CD4-positive, alpha-beta memory T cell (primary cell): Measurements from ENCODE around the gene ANGEL1. TPM values are rescaled to one million over a fixed set of nuclear protein-coding genes. Genes with fewer than 3 reads are reported as not detected.

ENCODE experiments used
- CTCF ChIA-PET: fragments of 350-600 bp; sonication (Branson Sonifier 250); formaldehyde crosslinking; loops from one replicate; lab custom pipeline; 2021; ENCODE audit warnings: inconsistent platforms; ENCODE audit not compliant: partially characterized antibody; lab: Charles Lee
- POLR2A ChIA-PET: fragments of 350-600 bp; sonication (Branson Sonifier 250); formaldehyde crosslinking; loops from one replicate; lab custom pipeline; 2021; ENCODE audit not compliant: partially characterized antibody; lab: Charles Lee
- DNase-seq, 5 donors: peaks; one replicate each; pipeline versions ENCODE4 v3.0.0 to v3.0.0-alpha.2; 2020 to 2022; ENCODE audit warnings: mixed read lengths in 1 of 5
- H3K27ac ChIP-seq: one replicate; pipeline ENCODE4 v1.7.0; 2013; ENCODE audit warnings: low read depth, low read length
- H3K27me3 ChIP-seq: 2 replicates; pipeline ENCODE4 v1.7.0; 2013; ENCODE audit warnings: mild to moderate bottlenecking, low read length, moderate library complexity; ENCODE audit not compliant: insufficient read depth
- H3K36me3 ChIP-seq: 2 replicates; pipeline ENCODE4 v1.7.0; 2013; ENCODE audit warnings: mild to moderate bottlenecking, low read length, moderate library complexity; ENCODE audit not compliant: insufficient read depth
- H3K4me1 ChIP-seq: 2 replicates; pipeline ENCODE4 v1.7.0; 2013; ENCODE audit warnings: mild to moderate bottlenecking, low read length, moderate library complexity; ENCODE audit not compliant: insufficient read depth
- H3K4me3 ChIP-seq, 2 donors: one replicate each; pipeline ENCODE4 v1.7.0; 2013; ENCODE audit warnings: low read length in 2 of 2, mild to moderate bottlenecking in 1 of 2
- H3K9me3 ChIP-seq, 2 donors: one replicate each; pipeline ENCODE4 v1.7.0; 2013; ENCODE audit warnings: low read length in 2 of 2, control low read depth in 1 of 2; ENCODE audit not compliant: control insufficient read depth in 1 of 2
- H3K27ac Mint-ChIP-seq, 7 donors: one replicate each; pipeline ENCODE4 v1.8.0; 2020 to 2021; ENCODE audit warnings: mixed read lengths in 7 of 7, mild to moderate bottlenecking in 6 of 7, inconsistent platforms in 3 of 7, moderate library complexity in 3 of 7
- H3K27me3 Mint-ChIP-seq, 2 donors: one replicate each; pipeline ENCODE4 v1.8.0; 2020 to 2021; ENCODE audit warnings: mixed read lengths in 2 of 2
- H3K36me3 Mint-ChIP-seq, 2 donors: one replicate each; pipeline ENCODE4 v1.8.0; 2020 to 2021; ENCODE audit warnings: mixed read lengths in 2 of 2, inconsistent platforms in 1 of 2, mild to moderate bottlenecking in 1 of 2
- H3K4me1 Mint-ChIP-seq, 4 donors: one replicate each; pipeline ENCODE4 v1.8.0; 2020 to 2021; ENCODE audit warnings: mixed read lengths in 4 of 4, mild to moderate bottlenecking in 1 of 4
- H3K4me3 Mint-ChIP-seq, 8 donors: one replicate each; pipeline ENCODE4 v1.8.0; 2020 to 2021; ENCODE audit warnings: mixed read lengths in 8 of 8, mild to moderate bottlenecking in 7 of 8, moderate library complexity in 6 of 8, inconsistent platforms in 3 of 8
- H3K9me3 Mint-ChIP-seq, 8 donors: one replicate each; pipeline ENCODE4 v1.8.0; 2020 to 2021; ENCODE audit warnings: mixed read lengths in 8 of 8, mild to moderate bottlenecking in 5 of 8, inconsistent platforms in 3 of 8, moderate library complexity in 1 of 8
- intact Hi-C: fragments of 100-400 bp; cut with micrococcal nuclease; formaldehyde crosslinking; loops from one replicate; pipeline ENCODE4 v1.15.1; 2023
- polyA plus RNA-seq, 2 donors: library from polyadenylated mRNA; unstranded; fragments of 300-500 nt; fragmentation: Illumina TruSeq; gene quantifications; one replicate each; pipeline ENCODE4 v1.2.3, GENCODE V29; 2021
- total RNA-seq, 2 experiments: library from RNA; stranded (reverse); gene quantifications; one replicate each; pipeline ENCODE4 v1.2.3, GENCODE V29; 2021

The ANGEL1 gene
- total and polyA plus RNA-seq, 4 experiments from 2014 or later = 17.9 to 32.0 (median 27.0) TPM

DNA sequence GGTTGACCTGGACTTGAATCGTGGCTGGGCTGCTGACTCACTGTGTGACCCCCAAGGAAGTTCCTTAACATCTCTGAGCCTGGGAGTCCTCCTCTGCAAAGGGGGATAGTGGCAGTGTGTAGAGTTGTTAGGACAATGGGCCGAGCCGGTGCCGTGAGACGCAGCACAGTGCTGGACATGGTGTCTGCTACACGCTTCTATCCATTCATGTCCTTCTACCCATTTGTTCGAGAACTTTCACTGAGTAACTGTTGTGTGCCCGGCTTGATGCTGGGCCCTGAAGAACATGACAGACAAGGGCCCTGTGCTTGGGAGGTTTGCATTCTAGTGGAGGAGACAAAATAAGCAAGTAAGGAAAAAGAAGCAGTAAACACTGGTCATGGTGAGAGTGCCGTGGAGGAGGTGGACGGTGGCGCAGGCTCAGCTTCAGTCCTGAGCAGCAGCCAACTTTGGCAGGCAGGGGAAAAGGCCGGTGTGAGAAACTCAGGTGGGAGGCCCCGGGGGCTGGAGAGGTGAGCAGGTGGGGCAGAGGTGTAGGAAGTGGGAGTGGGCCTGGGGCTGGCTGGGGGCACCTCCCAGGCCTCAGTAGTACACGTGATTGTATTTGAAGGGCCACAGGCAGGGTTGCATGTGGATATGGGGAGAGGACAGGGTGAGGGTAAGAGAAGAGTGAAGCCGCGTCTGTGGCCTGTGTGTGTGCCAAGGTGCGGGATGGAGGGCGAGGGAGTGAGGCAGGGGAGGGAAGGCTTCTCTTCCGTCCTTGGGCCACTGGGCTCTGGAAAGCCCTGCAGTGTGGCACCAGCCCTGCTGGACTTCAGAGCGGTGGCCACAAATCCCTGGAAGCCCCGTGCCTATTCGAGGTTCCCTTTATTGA lies 37.6 kb downstream of the ANGEL1 start:
- H3K4me1 ChIP-seq = no peaks in the 10 kb centered on the region
- ChIA-PET CTCF (interaction anchor here (1.7 kb wide), 1 partner anchor 65 kb away, joined by 5 read pairs; no protein-coding TSS in a partner anchor), POLR2A (no interaction called here)
- no peak for DNase-seq
- H3K9me3 Mint-ChIP-seq = no peaks in the 10 kb centered on the region
- no peaks in the 10 kb centered on the region for H3K27me3 ChIP-seq
- H3K9me3 ChIP-seq = no peaks in the 10 kb centered on the region
- peak overlapping the region in 4 of 7 donors; percentile 11 to 76 (median 44) for H3K27ac Mint-ChIP-seq
- H3K4me3 ChIP-seq = no peak overlapping the region
- intact Hi-C loops = no loop called here
- no peaks in the 10 kb centered on the region for H3K27me3 Mint-ChIP-seq
- no peak overlapping the region for H3K4me3 Mint-ChIP-seq
- H3K36me3 ChIP-seq = no peaks in the 10 kb centered on the region
- peaks cover 0 to 5% (median 1%) of the 10 kb centered on the region in 4 donors for H3K4me1 Mint-ChIP-seq
- H3K36me3 Mint-ChIP-seq = peaks cover 0 to under 1% of the 10 kb centered on the region in 2 donors
- H3K27ac ChIP-seq = no peak overlapping the region

DNA sequence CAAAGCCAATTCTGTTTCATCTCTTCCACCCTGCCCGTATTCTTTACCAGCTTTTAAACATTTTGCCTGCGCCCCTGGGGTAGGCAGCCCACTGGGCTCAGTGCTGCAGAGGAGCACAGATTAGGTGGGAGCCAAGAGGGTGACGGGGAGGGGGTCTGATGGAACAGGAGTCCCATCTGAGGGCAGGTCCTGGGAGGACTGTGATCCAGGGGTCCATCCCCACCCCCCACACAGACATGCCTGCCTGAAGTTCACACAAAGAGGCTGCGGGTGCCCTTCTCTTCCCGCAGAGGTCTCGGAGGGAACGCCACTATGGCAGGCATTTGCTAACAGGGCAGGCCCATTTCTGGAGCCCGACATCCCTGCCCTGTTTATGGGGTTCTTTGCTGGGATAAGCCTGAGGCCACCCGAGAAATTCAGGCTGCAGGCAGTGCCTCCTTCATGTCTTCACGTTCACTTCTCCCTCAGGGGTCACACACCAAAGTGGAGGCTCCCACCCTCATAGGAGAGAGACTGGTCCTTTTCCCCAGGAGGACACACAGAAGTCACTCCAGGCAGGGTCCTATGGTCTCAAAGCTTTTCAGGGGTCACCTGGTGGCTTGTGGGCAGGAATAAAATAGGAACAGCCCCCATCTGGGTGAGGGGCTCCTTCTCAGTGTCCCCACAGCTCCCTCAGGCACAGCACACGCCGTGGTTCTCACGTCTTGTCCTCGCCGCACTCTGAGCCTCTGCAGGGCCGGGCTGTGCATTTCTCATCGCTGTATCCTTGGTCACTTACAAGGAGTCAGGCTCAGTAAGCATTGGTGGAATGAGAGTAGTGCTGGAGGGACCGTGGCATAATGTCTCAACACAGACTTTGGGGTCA lies 38.5 kb downstream of the ANGEL1 start:
- Histone ChIP-seq H3K4me1 (peaks cover 7% of the 10 kb centered on the region), H3K27ac (no peak overlapping the region), H3K36me3 (no peaks in the 10 kb centered on the region), H3K9me3 (no peaks in the 10 kb centered on the region), H3K27me3 (no peaks in the 10 kb centered on the region), H3K4me3 (no peak overlapping the region)
- POLR2A ChIA-PET = no interaction called here
- no peak overlapping the region for H3K4me3 Mint-ChIP-seq
- H3K9me3 Mint-ChIP-seq = no peaks in the 10 kb centered on the region
- peaks cover 0 to 6% (median 2%) of the 10 kb centered on the region in 4 donors for H3K4me1 Mint-ChIP-seq
- H3K27ac Mint-ChIP-seq = peak overlapping the region in 2 of 7 donors; percentile 22 to 49
- intact Hi-C loops = no loop called here
- no peak for DNase-seq
- no peaks in the 10 kb centered on the region for H3K36me3 Mint-ChIP-seq
- no peaks in the 10 kb centered on the region for H3K27me3 Mint-ChIP-seq
- CTCF ChIA-PET = interaction anchor here (1.7 kb wide), 1 partner anchor 64 kb away, joined by 5 read pairs; no protein-coding TSS in a partner anchor

GRCh38 chr14:76773188-76773885 lies 39.3 kb downstream of the ANGEL1 start:
- no peaks in the 10 kb centered on the region for H3K36me3 ChIP-seq
- Mint-ChIP-seq H3K4me1 (peaks cover 4 to 15% (median 9%) of the 10 kb centered on the region in 4 donors), H3K36me3 (no peaks in the 10 kb centered on the region), H3K27me3 (no peaks in the 10 kb centered on the region), H3K9me3 (no peaks in the 10 kb centered on the region), H3K4me3 (no peak overlapping the region), H3K27ac (no peak overlapping the region)
- intact Hi-C loops = no loop called here
- peaks cover 16% of the 10 kb centered on the region for H3K4me1 ChIP-seq
- no peaks in the 10 kb centered on the region for H3K27me3 ChIP-seq
- no peaks in the 10 kb centered on the region for H3K9me3 ChIP-seq
- DNase-seq = no peak
- no peak overlapping the region for H3K27ac ChIP-seq
- H3K4me3 ChIP-seq = no peak overlapping the region
- ChIA-PET CTCF (interaction anchor here (4.0 kb wide), 1 partner anchor 10 kb away, joined by 30 read pairs; no protein-coding TSS in a partner anchor), POLR2A (interaction anchor here (1.4 kb wide), 1 partner anchor 40 kb away, joined by 3 read pairs; the partner anchor contains the start of gene ANGEL1)

DNA sequence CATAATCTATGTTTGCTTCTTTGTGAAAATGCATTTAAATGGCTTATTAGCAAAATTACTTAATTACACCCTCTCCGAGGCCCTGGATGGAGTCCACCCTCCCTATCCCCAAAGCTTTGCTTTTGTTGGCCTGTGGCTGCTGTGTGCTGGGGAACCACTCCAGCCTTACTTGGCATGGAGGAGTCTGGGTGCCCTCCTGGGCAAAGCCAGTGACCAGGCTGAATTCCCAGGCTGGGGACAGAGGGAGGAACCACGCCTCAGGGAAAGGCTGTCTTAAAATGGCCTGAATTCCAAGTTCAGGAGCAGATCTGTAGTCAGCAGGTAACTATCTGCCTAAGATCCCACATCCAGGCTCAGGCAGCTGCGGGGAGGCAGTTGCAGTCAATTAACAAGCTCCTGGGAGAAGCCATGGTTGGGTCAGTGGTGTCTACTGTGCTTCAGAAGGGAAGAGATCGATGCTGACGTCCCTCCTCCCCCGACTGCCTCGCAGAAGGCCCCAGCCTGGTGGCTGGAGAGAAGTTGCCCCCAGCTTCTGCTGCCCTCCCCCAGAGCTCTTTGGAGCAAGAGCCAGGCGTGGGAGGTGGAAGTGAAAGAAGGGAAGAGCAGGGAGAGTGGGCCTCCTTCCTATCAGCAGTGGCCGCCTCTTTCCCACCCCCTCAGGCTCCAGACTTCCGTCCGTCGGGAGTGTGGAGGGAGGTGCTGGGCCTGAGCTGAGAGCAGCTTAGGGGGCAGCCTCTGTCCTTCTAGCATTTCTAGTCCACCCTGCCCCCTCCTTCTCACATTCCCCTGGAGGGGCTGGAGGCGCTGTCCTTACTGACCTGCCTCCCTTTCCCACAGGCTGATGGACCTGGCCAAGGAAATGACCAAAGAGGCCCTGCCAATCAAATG lies 40.1 kb downstream of the ANGEL1 start:
- Mint-ChIP-seq H3K27ac (peak overlapping the region in 1 of 7 donors; percentile 15), H3K27me3 (no peaks in the 10 kb centered on the region), H3K36me3 (no peaks in the 10 kb centered on the region), H3K9me3 (no peaks in the 10 kb centered on the region), H3K4me3 (no peak overlapping the region), H3K4me1 (peaks cover 7 to 22% (median 16%) of the 10 kb centered on the region in 4 donors)
- POLR2A ChIA-PET = interaction anchor here (1.4 kb wide), 1 partner anchor 41 kb away, joined by 3 read pairs; the partner anchor contains the start of gene ANGEL1
- H3K27ac ChIP-seq = no peak overlapping the region
- CTCF ChIA-PET = interaction anchor here (4.0 kb wide), 1 partner anchor 11 kb away, joined by 30 read pairs; no protein-coding TSS in a partner anchor
- intact Hi-C loops = no loop called here
- H3K27me3 ChIP-seq = no peaks in the 10 kb centered on the region
- no peaks in the 10 kb centered on the region for H3K36me3 ChIP-seq
- no peak for DNase-seq
- no peak overlapping the region for H3K4me3 ChIP-seq
- H3K9me3 ChIP-seq = no peaks in the 10 kb centered on the region
- peaks cover 23% of the 10 kb centered on the region for H3K4me1 ChIP-seq

GRCh38 chr14:76771437-76771980 lies 41.2 kb downstream of the ANGEL1 start:
- no peaks in the 10 kb centered on the region for H3K36me3 Mint-ChIP-seq
- no peaks in the 10 kb centered on the region for H3K9me3 ChIP-seq
- no peaks in the 10 kb centered on the region for H3K27me3 ChIP-seq
- ChIA-PET POLR2A (no interaction called here), CTCF (interaction anchor here (4.0 kb wide), 1 partner anchor 12 kb away, joined by 30 read pairs; no protein-coding TSS in a partner anchor)
- H3K27ac ChIP-seq = no peak overlapping the region
- intact Hi-C loops = no loop called here
- H3K27me3 Mint-ChIP-seq = no peaks in the 10 kb centered on the region
- H3K4me1 Mint-ChIP-seq = peaks cover 7 to 20% (median 15%) of the 10 kb centered on the region in 4 donors
- H3K4me3 Mint-ChIP-seq = no peak overlapping the region
- peaks cover 26% of the 10 kb centered on the region for H3K4me1 ChIP-seq
- H3K36me3 ChIP-seq = no peaks in the 10 kb centered on the region
- DNase-seq = no peak
- H3K4me3 ChIP-seq = no peak overlapping the region
- H3K27ac Mint-ChIP-seq = peak overlapping the region in 1 of 7 donors; percentile 70
- no peaks in the 10 kb centered on the region for H3K9me3 Mint-ChIP-seq
